ENCODE results near the gene IL1RAP.
A peak's percentile ranks its signal among the peaks of the same experiment; 100 is the strongest.
"Not testable (repeated sequence)": the region's sequence is repeated elsewhere in the genome, so short reads cannot be mapped to it uniquely, and the experiment has no call there.

The IL1RAP gene

GRCh38 chr3:190673148-190673547 lies 159.3 kb downstream of the IL1RAP start:
- no peak for DNase-seq (ENCODE audit: low read depth)

GRCh38 chr3:190676481-190676880 lies 162.6 kb downstream of the IL1RAP start:
- DNase-seq (ENCODE audit: low read depth), result no peak

GRCh38 chr3:190677001-190677400 lies 163.1 kb downstream of the IL1RAP start:
- no peak for DNase-seq (ENCODE audit: low read depth)

DNA sequence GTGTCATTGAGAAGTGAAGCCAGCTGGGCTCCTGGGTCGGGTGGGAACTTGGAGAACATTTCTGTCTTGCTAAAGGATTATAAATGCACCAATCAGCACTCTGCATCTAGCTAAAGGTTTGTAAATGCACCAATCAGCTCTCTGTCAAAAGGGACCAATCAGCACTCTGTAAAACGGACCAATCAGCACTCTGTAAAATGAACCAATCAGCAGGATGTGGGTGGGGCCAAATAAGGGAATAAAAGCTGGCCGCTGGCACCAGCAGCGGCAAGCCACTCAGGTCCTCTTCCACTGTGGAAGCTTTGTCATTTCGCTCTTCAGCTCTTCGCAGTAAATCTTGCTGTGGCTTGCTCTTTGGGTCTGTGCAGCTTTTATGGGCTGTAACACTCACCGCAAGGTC lies 164.0 kb downstream of the IL1RAP start:
- not testable (repeated sequence) for DNase-seq (ENCODE audit: low read depth)

DNA sequence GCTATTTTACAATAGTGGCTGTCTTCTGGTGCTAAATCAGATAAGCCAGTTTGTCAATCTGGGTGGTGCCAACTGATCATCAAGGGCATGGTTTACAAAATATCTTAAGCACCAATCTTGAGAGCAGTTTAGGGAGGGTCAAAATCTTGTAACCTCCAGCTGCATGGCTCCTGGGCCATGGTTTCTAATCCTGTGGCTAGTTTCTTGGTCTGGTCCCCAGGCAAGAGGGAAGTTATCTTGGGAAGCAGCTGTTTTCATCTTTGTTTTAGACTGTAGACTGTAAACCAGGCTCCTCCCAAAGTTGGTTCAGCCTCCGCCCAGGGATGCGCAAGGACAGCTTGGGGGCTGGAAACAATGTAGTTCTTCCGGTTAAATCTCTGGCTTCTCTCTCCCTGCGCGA lies 166.8 kb downstream of the IL1RAP start:
- no peak for DNase-seq (ENCODE audit: low read depth)

GRCh38 chr3:190684776-190685175 lies 170.9 kb downstream of the IL1RAP start:
- no peak for DNase-seq (ENCODE audit: low read depth)

DNA sequence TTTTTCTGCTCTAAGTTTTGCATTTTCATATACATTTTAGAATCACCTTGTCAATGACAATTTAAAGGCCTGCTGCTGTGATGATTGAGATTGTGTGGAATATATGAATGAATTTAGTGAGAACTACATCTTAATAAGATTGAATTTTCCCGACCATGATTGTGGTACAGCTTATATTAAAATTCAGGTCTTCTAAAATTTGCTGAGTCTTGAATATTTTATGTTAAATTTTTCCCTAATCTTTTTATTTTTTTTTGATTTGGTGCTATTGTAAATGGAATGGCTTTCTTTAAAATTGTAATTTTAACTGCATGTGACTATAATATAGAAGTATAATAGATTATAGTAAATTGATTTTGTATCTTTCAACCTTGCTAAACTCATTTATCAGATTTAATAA lies 172.1 kb downstream of the IL1RAP start:
- DNase-seq (ENCODE audit: low read depth), result no peak

- DNase-seq (ENCODE audit: low read depth), result no peak
Measured at GRCh38 chr3:190690246-190690645, 176.4 kb downstream of the IL1RAP start.

DNA sequence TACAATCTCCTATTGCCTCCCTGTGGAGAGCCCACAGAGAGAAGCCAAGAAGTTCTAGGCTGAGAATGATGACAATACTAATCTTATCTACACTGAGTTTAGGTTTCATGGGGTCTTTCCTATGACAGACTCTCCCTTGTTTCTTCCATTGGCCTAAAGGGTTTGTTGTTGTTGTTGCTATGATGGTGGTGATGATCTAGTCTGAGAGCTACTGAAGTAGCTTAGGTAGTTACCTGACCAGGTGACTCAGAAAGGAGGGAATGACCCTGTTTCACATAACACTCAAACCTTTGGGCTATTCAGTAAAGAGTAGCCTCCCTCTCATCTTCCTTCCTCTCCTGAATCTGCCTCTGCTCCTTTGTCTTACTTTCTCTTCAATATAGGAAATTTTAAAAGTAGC lies 178.4 kb downstream of the IL1RAP start:
- DNase-seq (ENCODE audit: low read depth), result no peak

DNA sequence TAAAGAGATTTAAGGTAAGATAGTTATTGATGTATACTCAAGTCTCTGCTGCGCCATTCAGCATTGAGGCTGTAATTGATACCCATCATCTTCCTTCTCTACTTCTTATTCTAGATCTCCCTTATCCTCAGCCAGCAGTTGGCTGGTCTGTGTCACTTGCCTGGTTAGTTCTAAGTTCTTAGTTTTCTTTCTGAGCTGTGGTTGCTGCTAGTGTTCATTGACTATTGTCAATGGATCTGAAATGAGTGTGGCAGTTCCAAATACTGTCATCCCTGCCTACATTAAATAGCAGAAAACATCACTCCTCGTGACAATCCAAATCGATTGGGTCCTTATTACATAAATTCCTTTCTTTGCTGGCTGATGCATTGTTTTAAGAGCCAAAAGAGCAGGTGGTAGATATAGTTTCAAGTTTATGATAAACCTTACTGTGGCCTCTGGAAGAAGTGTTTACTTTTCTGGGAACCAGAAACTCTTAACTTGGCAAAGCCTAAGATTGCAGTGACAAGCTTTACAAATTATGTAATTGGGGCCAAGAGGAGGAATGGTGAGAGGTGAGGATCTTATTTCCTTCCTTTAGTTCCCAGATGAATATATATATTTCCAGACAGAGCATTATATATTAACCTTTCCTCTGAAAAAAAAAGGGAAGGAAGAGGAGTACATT lies 180.6 kb downstream of the IL1RAP start:
- DNase-seq (ENCODE audit: low read depth), result no peak

GRCh38 chr3:190695225-190695624 lies 181.3 kb downstream of the IL1RAP start:
- no peak for DNase-seq (ENCODE audit: low read depth)

- DNase-seq (ENCODE audit: low read depth), result no peak
Measured at GRCh38 chr3:190695994-190696393, 182.1 kb downstream of the IL1RAP start.

GRCh38 chr3:190696777-190697501 lies 183.1 kb downstream of the IL1RAP start:
- DNase-seq (ENCODE audit: low read depth), result no peak

GRCh38 chr3:190697502-190697830 lies 183.6 kb downstream of the IL1RAP start:
- no peak for DNase-seq (ENCODE audit: low read depth)

GRCh38 chr3:190697901-190698300 lies 184.0 kb downstream of the IL1RAP start:
- no peak for DNase-seq (ENCODE audit: low read depth)

- DNase-seq (ENCODE audit: low read depth), result no peak
Measured at GRCh38 chr3:190699776-190700175, 185.9 kb downstream of the IL1RAP start.

GRCh38 chr3:190701096-190701532 lies 187.2 kb downstream of the IL1RAP start:
- DNase-seq (ENCODE audit: low read depth), result peak; percentile 26

DNA sequence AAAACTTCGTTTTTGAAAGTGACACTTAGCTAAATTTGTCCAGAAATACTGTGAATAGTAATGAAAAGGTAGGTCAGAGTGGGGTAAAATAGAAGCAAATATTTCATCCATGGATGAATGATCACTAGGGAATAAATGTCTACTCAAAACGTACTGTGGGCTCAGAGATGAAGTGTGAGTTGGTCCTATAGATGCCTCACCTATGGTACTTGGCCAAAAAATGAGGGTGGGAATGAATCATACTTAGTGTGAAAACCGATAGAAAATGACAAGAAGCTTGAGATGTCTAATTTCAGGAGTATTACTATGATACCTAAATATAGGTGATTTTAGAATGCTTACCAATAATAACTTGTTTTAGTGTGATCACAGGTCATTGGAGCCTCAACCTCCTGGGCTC lies 192.7 kb downstream of the IL1RAP start:
- DNase-seq (ENCODE audit: low read depth), result no peak
